H1 (cell line): Measurements from ENCODE around the gene NANOS2. TPM values are rescaled to one million over a fixed set of nuclear protein-coding genes. Genes with fewer than 3 reads are reported as not detected.

ENCODE experiments used
- CEBPB ChIP-seq: IDR thresholded peaks from 2 replicates; pipeline ENCODE4 v1.6.1; 2012; ENCODE audit warnings: low read depth, low read length
- HDAC2 ChIP-seq, 2 experiments: fragments of 300-600 bp in 1 of 2; sonication (generic) in 1 of 2; IDR thresholded peaks; 2 replicates each; pipeline ENCODE4 v1.6.1; 2011 to 2012; ENCODE audit warnings: low read depth in 2 of 2, low read length in 2 of 2, mild to moderate bottlenecking in 2 of 2, moderate library complexity in 2 of 2, borderline replicate concordance in 1 of 2, inconsistent platforms in 1 of 2
- JUND ChIP-seq: IDR thresholded peaks from 2 replicates; pipeline ENCODE4 v1.6.1; 2011; ENCODE audit warnings: mild to moderate bottlenecking, improper control_type of control experiment, low read length
- MAX ChIP-seq: IDR thresholded peaks from 2 replicates; pipeline ENCODE4 v1.6.1; 2012; ENCODE audit warnings: inconsistent platforms
- POLR2AphosphoS5 ChIP-seq: IDR thresholded peaks from 2 replicates; pipeline ENCODE4 v1.6.1; 2011; ENCODE audit warnings: low read depth, low read length
- polyA plus RNA-seq, 7 experiments: library from polyadenylated mRNA; depleted of rRNA in 3 of 7; stranded (reverse) in 5 of 7; unstranded in 2 of 7; fragments of >200 nt in 5 of 7; fragments of 200-250 nt in 2 of 7; gene quantifications; 1 replicate in 5 of 7; 2 replicates in 1 of 7; 4 replicates in 1 of 7; pipeline versions ENCODE4 v1.2.1 to v1.2.3, GENCODE V29; 2011 to 2013; ENCODE audit warnings: missing spikeins in 2 of 7, mixed read lengths in 2 of 7
- total RNA-seq: library from RNA; stranded (reverse); fragmentation: NEBNext Ultra II Directional; extraction: Animal tissue kit (Norgen Biotek cat#: 25700); gene quantifications from 2 replicates; pipeline ENCODE4 v1.2.1, GENCODE V29; 2021

NANOS2 gene
- total and polyA plus RNA-seq, 2 of the 8 experiments (the other 6 are each of a cell fraction or from before 2014, with no cell fraction given), result 0.20 TPM; not detected in 1

GRCh38 chr19:45918721-45919120 lies 4.1 kb upstream of the NANOS2 start (continued):
- no peak for TF ChIP-seq JUND
- no peak for TF ChIP-seq MAX
- no peak for TF ChIP-seq HDAC2 (IDR thresholded peaks at IDR 0.05; ENCODE audit: borderline replicate concordance in 1 of 2, low read depth in 2 of 2, low read length in 2 of 2)
- TF ChIP-seq CEBPB, result no peak
- no peak for TF ChIP-seq POLR2AphosphoS5
- TF ChIP-seq, all 59 proteins: peak for 0
